Coronary artery (tissue), 2 donors: ENCODE measurements around the gene ERBB2.

Source experiments
- DNase-seq: peaks from one replicate; pipeline ENCODE4 v3.0.0-alpha.2; 2017; ENCODE audit warnings: low spot score
- H3K27ac ChIP-seq, 2 donors: fragments of 200-600 bp; sonication (generic); one replicate each; pipeline ENCODE4 v1.5.1; 2016 to 2019
- H3K4me3 ChIP-seq: fragments of 200-600 bp; sonication (generic); 2 replicates; pipeline ENCODE4 v1.5.1; 2016; ENCODE audit warnings: mild to moderate bottlenecking, moderate library complexity
- CTCF ChIP-seq: fragments of 200-600 bp; sonication (generic); IDR thresholded peaks from one replicate; pipeline ENCODE4 v1.5.1; 2019; ENCODE audit warnings: antibody characterized with exemption

The ERBB2 gene

GRCh38 chr17:39665642-39666224 is 34.1 kb upstream of the ERBB2 start:
- Histone ChIP-seq H3K4me3 (peak overlapping the region; percentile 70), H3K27ac (peak overlapping the region; percentile 66 to 82)
- no peak for TF ChIP-seq CTCF
- no peak for DNase-seq

DNA sequence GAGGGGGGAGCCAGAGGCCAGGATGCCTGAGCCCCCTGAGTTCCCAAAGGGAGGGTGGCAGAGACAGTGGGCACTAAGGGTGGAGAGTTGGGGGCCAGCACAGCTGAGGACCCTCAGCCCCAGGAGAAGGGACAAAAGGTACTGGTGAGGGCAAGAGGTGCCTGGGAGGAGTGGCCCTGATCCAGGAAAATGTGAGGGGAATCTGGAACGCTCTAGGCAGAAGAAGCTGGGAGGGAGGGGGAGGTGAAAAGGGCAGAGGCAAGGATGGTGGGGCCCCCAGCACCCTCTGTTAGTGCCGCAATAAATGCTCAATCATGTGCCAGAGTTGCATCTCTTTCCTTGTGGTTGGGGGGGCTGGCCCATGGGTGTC is 33.6 kb upstream of the ERBB2 start:
- peak overlapping the region; percentile 70 for H3K4me3 ChIP-seq
- no peak for TF ChIP-seq CTCF
- no peak for DNase-seq
- H3K27ac ChIP-seq = peak overlapping the region; percentile 66 to 82

- peak; percentile 85 for DNase-seq
- peak overlapping the region; percentile 66 to 82 for H3K27ac ChIP-seq
- H3K4me3 ChIP-seq = peak overlapping the region; percentile 70
- TF ChIP-seq CTCF = no peak
Observed at GRCh38 chr17:39666601-39667261, 33.1 kb upstream of the ERBB2 start.

DNA sequence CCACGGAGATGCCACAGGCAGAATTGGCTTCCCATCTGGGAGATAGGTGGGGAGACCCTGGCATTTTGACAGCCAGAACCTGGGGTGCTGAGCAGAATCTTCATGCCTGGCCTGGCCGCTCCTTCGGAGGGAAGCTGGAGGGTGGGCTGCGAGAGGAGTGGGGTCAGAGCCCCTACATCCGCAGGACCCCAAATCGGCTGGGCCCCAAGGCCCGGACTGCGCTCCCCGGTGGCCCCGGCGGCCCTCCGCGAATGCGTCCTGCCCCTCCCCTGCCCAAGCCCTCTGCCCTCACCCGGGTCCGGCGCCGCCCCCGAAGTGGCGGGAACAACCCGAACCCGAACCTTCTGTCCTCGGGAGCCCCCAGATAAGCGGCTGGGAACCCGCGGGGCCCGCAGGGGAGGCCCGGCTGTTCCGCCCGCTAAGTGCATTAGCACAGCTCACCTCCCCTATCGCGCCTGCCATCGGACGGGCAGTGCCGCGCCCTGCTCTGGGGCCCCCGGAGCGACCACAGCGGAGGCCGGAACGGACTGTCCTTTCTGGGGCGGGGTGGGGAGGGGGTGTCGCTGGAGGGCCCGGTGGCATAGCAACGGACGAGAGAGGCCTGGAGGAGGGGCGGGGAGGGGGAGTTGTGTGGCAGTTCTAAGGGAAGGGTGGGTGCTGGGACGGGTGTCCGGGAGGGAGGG is 32.5 kb upstream of the ERBB2 start:
- DNase-seq = no peak
- TF ChIP-seq CTCF = no peak
- Histone ChIP-seq H3K4me3 (peak overlapping the region; percentile 70), H3K27ac (peak overlapping the region; percentile 66 to 82)

- Histone ChIP-seq H3K27ac (peak within 1 kb of the TSS; percentile 66 to 82), H3K4me3 (peak within 1 kb of the TSS; percentile 70)
- peak; percentile 41 for TF ChIP-seq CTCF
- DNase-seq = no peak
Observed at GRCh38 chr17:39667945-39668924, 31.6 kb upstream of the ERBB2 start, which contains the start of gene PNMT. Gene PNMT (plus strand): TSS chr17:39668453. CDS start chr17:39668476, 23 bp downstream.

GRCh38 chr17:39669897-39670735 is 29.7 kb upstream of the ERBB2 start:
- no peak for DNase-seq
- Histone ChIP-seq H3K4me3 (no peak overlapping the region), H3K27ac (no peak overlapping the region)
- no peak for TF ChIP-seq CTCF
